Muscle of arm (tissue), 12 donors: ENCODE measurements around the gene NINJ2. TPM values are rescaled to one million over a fixed set of nuclear protein-coding genes. Genes with fewer than 3 reads are reported as not detected.

Experiments
- DNase-seq: peaks from one replicate; pipeline ENCODE4 v3.0.0-alpha.2; 2013
- polyA plus RNA-seq, 12 donors: library from polyadenylated mRNA; unstranded; fragments of 120-200 nt; gene quantifications; one replicate each; pipeline ENCODE4 v1.2.1, GENCODE V29; 2013; ENCODE audit not compliant: insufficient read length in 12 of 12

Gene NINJ2
- polyA plus RNA-seq, 12 donors, result 3.4 to 6.2 (median 4.8) TPM; not detected in 2

GRCh38 chr12:675562-675961 lies 12.3 kb upstream of the NINJ2 start:
- DNase-seq, result no peak

DNA sequence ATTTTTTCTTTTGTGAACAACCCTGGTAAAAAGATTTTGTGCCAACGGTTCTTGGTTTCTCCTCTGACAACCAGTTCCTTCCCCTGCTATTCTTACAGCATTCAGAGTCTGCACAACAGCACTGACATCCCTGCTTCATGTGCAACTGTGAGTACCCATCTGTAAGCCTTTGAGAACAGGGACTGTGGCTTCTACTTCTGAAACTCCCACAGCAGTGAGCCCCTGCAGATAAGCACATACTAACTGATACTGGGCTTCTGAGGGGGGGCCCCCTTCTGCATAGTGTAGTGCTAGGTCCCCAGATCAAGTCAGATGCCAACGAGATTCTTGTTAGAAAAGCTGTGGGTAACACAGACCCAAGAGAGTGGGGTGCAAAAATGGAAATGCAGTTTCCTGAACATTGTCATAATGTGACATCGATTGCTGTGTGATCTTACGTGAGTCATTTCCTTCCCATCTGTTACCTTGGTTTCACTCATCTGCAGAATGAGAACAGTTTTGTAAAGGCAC lies 11.1 kb upstream of the NINJ2 start:
- DNase-seq, result no peak

DNA sequence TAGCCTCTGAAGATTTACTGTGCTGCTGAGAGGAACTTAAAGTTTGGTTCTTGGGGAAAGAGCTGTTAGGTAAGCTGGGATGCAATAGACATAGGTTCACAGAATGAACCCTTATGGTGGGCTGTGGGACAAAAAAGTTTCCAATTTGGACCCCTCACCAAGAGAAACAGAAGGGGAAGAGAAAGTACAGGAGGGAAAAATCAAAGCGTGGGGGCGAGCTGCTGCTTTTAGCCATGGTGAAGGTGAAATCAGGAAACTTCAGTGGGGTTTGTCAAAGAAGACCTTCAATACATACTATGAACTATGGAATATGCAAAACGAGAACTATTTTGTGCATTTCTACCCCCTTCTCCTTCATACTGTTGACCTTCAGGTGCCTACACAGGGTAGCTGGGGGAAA lies 10.6 kb upstream of the NINJ2 start:
- no peak for DNase-seq

GRCh38 chr12:669576-669945 lies 6.3 kb upstream of the NINJ2 start:
- no peak for DNase-seq

DNA sequence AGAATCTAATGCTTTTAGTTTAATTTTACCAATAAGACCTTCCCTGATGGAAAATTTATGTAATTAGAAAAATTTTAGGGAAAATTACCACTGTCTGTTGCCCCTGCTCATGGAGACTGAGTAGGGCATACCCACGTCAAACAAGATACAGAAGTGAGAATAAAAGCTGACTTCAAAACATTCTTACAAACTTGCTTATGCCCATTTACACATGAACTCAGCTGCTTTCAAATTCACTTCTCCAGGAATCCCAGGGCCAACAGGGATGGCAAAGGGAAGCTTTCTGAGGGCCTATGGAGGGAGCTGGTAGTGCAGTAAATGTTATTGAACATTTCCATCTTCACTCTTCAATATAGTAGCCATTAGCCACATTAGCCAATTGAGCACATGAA lies 4.8 kb upstream of the NINJ2 start:
- no peak for DNase-seq

DNA sequence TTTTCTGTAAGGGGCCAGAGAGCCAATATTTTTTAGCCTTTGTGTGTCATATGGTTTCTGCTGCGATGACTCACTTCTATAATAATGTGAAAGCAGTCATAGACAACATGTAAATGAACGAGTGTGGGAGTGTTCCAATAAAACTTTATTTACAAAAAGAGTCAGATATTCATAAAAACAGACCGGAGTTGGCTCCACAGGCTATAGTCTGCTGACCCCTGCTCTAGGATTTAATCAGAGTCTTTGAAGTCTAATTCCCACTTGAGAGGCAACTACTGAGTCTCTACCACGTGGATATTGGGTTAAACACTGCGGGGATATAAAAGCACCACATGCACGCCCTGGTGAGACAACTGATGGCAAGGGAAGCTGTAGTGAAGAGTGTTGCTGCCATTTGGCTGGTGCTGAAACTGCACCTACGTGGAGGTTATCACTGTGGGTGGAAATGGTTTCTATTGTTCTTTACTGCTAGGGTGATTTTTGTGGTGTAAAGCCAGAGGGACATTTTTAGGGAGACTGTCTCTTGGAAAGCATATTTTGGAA lies 3.6 kb upstream of the NINJ2 start:
- no peak for DNase-seq

DNA sequence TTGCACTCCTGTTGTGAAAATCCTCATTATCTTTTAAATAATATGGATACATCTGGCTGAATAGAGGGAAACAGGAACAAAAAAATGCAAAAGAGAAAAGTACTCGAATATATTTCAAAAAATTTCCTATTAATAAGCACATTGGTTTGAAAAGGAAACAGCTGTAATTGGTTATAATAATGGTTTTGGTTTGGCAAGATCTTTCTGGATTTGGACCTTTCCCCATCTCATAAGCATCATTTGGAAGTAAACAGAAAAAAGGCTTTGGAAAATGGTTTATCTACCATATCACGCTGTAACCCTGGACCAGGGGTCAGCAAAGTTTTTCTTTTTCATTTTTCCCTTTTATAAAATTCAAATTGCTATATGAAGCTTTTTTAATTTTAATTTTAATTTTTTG lies 2.8 kb upstream of the NINJ2 start:
- no peak for DNase-seq

DNA sequence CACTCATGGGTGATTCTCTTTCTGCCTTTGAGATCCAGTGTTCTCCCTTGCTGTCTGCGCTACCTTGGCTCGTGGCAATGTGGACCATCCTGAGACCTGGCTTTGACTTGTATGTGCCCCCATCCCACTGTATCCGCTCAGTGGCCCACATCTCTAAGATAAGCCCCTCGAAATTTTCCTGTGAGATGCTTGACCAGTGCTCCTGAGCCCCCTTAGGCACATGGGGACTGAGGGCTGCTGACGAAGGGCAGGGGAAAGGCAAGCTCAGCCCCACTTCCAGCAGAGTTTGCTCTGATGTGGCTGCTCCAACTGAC lies 1.5 kb upstream of the NINJ2 start:
- no peak for DNase-seq

GRCh38 chr12:664075-664778 lies 982 bp upstream of the NINJ2 start:
- no peak for DNase-seq

GRCh38 chr12:662566-663292 lies 516 bp downstream of the NINJ2 start:
- peak; percentile 69 for DNase-seq

DNA sequence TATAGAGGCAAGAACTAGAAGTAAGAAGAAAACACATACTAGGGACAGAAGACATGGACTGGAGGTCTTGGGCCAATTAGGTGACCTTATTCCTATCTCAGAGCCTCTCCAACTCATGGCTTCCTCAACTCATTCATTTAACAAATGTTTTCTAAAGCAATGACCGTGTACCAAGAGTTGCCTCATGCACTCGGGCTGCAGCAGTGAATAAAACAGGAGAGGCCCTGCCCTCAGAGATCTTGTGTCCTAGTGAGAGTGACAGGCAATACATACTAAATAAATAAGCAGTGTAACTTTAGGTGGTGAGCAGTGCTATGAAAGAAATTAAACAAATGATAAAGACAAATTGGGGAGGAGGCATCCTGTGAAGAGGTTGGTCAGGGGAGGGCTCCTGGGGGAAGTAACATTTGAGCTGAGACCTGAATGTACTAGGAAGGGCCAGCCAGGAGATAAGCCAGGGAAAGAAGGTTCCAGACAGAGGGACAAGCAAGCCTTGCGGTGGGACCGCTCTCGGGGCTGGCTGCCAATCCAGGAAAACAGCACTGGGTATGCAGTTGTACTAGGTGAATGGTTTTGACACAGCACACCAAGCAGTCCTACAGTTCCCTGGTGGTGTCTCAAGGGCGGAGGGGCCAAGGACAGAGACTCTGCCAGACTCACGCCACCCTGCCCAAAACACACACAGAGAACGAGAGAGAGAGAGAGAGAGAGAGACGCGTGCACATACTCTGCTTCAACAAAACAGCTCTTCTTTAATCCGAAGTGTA lies 1.3 kb downstream of the NINJ2 start:
- DNase-seq, result no peak

DNA sequence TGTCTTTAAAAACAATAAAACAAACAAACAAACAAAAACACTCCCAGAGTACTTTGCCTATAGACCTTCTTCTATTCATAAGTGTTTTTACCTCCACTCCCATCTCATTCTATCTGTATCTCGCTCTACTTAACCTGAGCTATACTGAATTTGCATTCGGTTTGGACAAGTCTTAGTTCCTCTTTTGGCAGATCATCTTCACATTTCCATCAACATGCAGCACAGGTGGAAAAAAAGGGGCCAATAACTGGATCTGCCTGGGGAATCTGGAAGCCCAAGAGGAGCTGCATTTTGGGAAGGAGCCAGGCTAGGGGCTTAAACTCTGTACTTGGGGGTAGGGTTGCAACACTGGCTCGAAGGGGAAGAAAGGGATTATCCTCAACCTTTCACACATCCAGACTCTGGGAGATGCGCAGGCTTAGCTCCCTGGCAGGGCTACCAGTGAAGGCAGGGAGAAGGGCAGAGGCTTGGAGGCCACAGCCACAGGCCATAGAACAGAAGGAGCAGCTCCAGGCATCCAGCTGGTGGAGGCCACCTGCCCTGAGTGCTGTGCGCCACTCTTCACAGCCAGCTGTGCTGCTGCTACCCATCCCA lies 4.1 kb downstream of the NINJ2 start:
- no peak for DNase-seq

GRCh38 chr12:650983-651382 lies 12.3 kb downstream of the NINJ2 start:
- no peak for DNase-seq

DNA sequence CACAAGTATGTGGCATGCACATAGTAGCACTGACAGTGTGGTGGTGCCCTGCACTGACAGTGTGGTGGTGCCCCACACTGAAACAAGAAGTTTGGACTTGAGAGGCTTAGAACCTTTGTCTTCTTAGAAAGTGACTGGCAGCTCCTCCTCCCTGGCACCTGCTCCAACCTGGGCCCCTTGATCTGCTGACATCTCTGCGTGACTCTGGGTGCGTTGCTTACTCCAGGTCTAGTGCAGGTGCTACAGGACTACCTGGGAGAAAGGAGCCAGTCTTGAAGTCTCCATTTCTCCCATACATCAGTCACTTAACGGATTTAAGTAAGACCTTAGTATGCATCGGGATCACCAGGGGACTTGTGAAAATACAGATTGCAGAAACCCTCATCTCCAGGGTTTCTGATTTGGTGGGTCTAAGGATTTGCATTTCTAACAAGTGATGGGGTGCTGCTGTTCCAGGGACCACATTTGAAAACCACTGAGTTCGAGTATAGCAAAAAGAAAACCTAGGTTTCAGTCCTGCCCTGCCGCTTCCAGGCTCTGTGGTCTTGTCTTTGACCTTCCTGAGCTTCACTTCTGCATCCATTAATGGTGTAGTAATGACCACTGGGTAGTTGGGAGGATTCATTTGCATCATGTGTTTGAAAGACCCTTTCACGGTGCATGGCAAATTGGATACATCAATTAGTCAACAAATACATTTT lies 15.7 kb downstream of the NINJ2 start:
- no peak for DNase-seq

- DNase-seq, result peak; percentile 88
Measured at GRCh38 chr12:646442-647384, 16.5 kb downstream of the NINJ2 start.

GRCh38 chr12:645563-646071 lies 17.6 kb downstream of the NINJ2 start:
- DNase-seq, result no peak

GRCh38 chr12:644818-645552 lies 18.3 kb downstream of the NINJ2 start:
- no peak for DNase-seq

DNA sequence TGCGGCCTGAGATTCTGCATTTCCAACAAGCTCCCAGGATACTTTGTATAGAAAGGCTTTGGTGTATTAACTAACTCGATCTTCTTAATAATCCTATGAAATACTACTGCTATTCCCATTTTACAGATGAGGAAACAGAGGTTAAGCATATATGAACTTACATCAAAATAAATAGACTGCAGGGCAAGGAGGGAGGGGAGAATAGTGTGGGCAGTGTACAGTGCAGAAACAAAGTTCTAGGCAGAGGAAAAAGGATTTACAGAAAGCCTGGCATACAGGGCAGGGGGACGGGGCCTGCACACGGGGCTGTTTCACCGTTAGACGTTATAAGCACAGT lies 19.0 kb downstream of the NINJ2 start:
- no peak for DNase-seq

DNA sequence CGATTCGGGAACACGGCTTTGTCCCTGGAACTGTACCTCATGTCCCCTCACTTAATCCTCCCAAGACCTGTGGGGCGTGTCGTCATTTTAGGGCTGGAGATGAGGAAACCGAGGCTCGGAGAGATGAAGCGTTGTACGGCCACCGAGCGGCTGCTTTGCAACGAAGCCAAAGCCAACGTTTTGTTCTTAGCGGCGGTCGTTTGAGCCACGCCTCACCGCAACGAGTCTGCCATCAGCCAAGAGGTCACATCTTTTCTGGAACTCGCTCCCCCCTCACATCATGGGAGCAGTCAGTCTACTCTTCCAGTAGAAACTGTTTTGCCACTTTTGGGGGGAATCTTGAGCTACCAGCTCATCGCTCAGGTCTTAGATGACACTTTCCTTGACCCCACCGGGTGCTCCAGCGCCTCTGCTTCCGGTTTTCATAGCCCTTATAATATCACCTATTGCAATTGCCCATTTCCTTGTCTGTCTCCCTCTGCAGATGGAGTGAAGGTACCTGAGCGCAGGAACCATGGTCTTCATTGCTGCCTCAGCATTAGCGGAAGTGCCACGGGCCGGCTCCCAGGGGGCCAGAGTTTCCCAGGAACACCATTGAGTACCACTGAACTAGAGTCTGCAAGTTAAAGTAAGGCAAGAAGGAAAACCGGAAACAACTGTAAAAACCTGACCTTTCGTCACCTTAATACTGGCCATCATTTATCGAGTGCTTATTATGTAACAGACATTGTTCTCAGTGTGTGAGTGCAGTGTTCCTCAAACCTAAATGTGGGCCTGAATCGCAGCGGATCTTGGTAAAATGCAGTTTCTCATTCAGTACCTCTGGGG lies 19.6 kb downstream of the NINJ2 start:
- DNase-seq, result no peak
